Gastrocnemius medialis (tissue), 4 donors: ENCODE results near the gene RPS29.

Experiments used
- POLR2A ChIP-seq, 2 donors: fragments of 450-650 bp; IDR thresholded peaks; one replicate each; pipeline ENCODE4 v1.6.1; 2017; ENCODE audit warnings: antibody characterized with exemption in 2 of 2, mild to moderate bottlenecking in 2 of 2, moderate library complexity in 2 of 2
- TF ChIP-seq, protein P1 (sequence below), 5 experiments: fragments of 450-650 bp in 3 of 5; fragments of 200-600 bp in 2 of 5; sonication (generic) in 2 of 5; IDR thresholded peaks in 4 of 5; conservative IDR thresholded peaks in 1 of 5; 1 replicate in 4 of 5; 2 replicates in 1 of 5; pipeline ENCODE4 v1.5.1; 2016 to 2019; ENCODE audit warnings: antibody characterized with exemption in 5 of 5, mild to moderate bottlenecking in 3 of 5, moderate library complexity in 3 of 5

DNA sequence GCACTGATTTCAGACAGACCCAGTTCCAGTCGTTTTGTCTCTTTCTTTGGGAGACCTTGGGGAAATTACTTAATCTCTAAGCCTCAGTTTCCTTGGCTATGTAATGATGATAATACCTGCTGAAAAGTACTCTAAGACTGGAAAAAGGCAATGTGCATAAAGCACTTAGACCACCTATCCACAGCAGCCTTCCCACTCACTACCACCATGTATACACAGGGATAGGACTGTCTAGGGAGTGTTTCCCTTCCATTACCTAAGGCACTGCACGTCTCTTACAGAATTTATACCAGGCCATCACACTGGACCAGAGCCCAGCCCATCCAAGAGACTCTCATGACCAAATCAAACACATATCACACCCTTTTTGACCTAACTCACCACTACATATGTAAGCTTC is 6.3 kb downstream of the RPS29 start:
- TF ChIP-seq, protein P1, sequence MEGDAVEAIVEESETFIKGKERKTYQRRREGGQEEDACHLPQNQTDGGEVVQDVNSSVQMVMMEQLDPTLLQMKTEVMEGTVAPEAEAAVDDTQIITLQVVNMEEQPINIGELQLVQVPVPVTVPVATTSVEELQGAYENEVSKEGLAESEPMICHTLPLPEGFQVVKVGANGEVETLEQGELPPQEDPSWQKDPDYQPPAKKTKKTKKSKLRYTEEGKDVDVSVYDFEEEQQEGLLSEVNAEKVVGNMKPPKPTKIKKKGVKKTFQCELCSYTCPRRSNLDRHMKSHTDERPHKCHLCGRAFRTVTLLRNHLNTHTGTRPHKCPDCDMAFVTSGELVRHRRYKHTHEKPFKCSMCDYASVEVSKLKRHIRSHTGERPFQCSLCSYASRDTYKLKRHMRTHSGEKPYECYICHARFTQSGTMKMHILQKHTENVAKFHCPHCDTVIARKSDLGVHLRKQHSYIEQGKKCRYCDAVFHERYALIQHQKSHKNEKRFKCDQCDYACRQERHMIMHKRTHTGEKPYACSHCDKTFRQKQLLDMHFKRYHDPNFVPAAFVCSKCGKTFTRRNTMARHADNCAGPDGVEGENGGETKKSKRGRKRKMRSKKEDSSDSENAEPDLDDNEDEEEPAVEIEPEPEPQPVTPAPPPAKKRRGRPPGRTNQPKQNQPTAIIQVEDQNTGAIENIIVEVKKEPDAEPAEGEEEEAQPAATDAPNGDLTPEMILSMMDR (IDR thresholded peaks at IDR 0.05 in 4 of 5, conservative IDR thresholded peaks at IDR 0.05 in 1 of 5) = no peak
- TF ChIP-seq POLR2A (IDR thresholded peaks at IDR 0.05) = no peak
